Measurements from ENCODE around the gene CFHR5.
"Not testable (repeated sequence)": the region's sequence is repeated elsewhere in the genome, so short reads cannot be mapped to it uniquely, and the experiment has no call there.

CFHR5 gene

GRCh38 chr1:197024460-197024859, 47.1 kb downstream of the CFHR5 start:
- no peak for DNase-seq

GRCh38 chr1:197027359-197027758, 50.0 kb downstream of the CFHR5 start:
- DNase-seq, result no peak

- DNase-seq, result no peak
Measured at GRCh38 chr1:197029749-197030148, 52.4 kb downstream of the CFHR5 start.

- not testable (repeated sequence) for DNase-seq
Measured at GRCh38 chr1:197034631-197035339, 57.4 kb downstream of the CFHR5 start.

GRCh38 chr1:197036861-197037260, 59.5 kb downstream of the CFHR5 start:
- DNase-seq, result no peak

GRCh38 chr1:197041486-197042353, 64.4 kb downstream of the CFHR5 start:
- no peak for DNase-seq

GRCh38 chr1:197042676-197043341, 65.5 kb downstream of the CFHR5 start:
- DNase-seq, result no peak

- no peak for DNase-seq
Measured at GRCh38 chr1:197049100-197049499, 71.7 kb downstream of the CFHR5 start.
